Bronchial epithelial cell (primary cell): ENCODE data around the gene NDUFA6. TPM values are rescaled to one million over a fixed set of nuclear protein-coding genes. Genes with fewer than 3 reads are reported as not detected.
"Not testable (repeated sequence)": the region's sequence is repeated elsewhere in the genome, so short reads cannot be mapped to it uniquely, and the experiment has no call there.

Source experiments
- DNase-seq: peaks from one replicate; pipeline ENCODE4 v3.0.0-alpha.2; 2010; ENCODE audit warnings: low read depth
- FAIRE-seq: peaks from 2 replicates; lab custom pipeline; 2011; peaks lifted over from hg19 to GRCh38; lab: Jason Lieb, UNC
- H3K27me3 ChIP-seq: 2 replicates; pipeline ENCODE4 v1.5.1; 2011; ENCODE audit warnings: low read length; ENCODE audit not compliant: control insufficient read depth, insufficient read depth
- H3K36me3 ChIP-seq: 2 replicates; pipeline ENCODE4 v1.5.1; 2011; ENCODE audit warnings: low read length; ENCODE audit not compliant: control insufficient read depth, insufficient read depth
- H3K4me3 ChIP-seq: 2 replicates; pipeline ENCODE4 v1.5.1; 2011; ENCODE audit warnings: mild to moderate bottlenecking, low read depth, low read length, control low read depth
- CTCF ChIP-seq: IDR thresholded peaks from 2 replicates; pipeline ENCODE4 v1.5.1; 2011; ENCODE audit warnings: mild to moderate bottlenecking, moderate library complexity, low read length, control low read depth, inconsistent platforms; ENCODE audit not compliant: insufficient read depth, severe bottlenecking
- total RNA-seq: library from RNA; depleted of rRNA; stranded (reverse); fragments of >200 nt; gene quantifications from 2 replicates; pipeline ENCODE4 v1.2.1, GENCODE V29; 2014

NDUFA6 gene
- total RNA-seq, 1 donor from 2014 or later: 64.8 TPM

- Histone ChIP-seq H3K4me3 (no peak overlapping the region), H3K36me3 (peaks cover 4% of the 10 kb centered on the region), H3K27me3 (no peaks in the 10 kb centered on the region)
- TF ChIP-seq CTCF: no peak
- no peak for DNase-seq
- no peak for FAIRE-seq
These were observed 17.8 kb downstream of the NDUFA6 start for GRCh38 chr22:42072606-42073330.

- not testable (repeated sequence) for FAIRE-seq, DNase-seq
- H3K4me3 ChIP-seq: peak overlapping the region; percentile 47
These were observed 19.1 kb downstream of the NDUFA6 start for GRCh38 chr22:42071508-42071907.

GRCh38 chr22:42070517-42071422, 19.8 kb downstream of the NDUFA6 start, which contains the start of gene NAGA:
NAGA (minus strand) TSS chr22:42070812; CDS start chr22:42070297, 515 bp downstream.
- peak; percentile 91 for DNase-seq
- H3K36me3 ChIP-seq: peaks cover 11% of the 10 kb centered on the region
- TF ChIP-seq CTCF: no peak
- no peaks in the 10 kb centered on the region for H3K27me3 ChIP-seq
- peak within 1 kb of the TSS; percentile 47 for H3K4me3 ChIP-seq
- FAIRE-seq: peak; percentile 40

More at GRCh38 chr22:42071508-42071907, 19.1 kb downstream of the NDUFA6 start:
- H3K36me3 ChIP-seq, H3K27me3 ChIP-seq: not testable (repeated sequence)

- no peak for TF ChIP-seq CTCF
- Histone ChIP-seq H3K36me3 (peaks cover 12% of the 10 kb centered on the region), H3K27me3 (no peaks in the 10 kb centered on the region), H3K4me3 (peak overlapping the region; percentile 47)
- FAIRE-seq (no peak), DNase-seq (no peak)
These were observed 20.6 kb downstream of the NDUFA6 start for GRCh38 chr22:42069801-42070516.

- no peak for TF ChIP-seq CTCF
- no peak overlapping the region for H3K4me3 ChIP-seq
- peaks cover 12% of the 10 kb centered on the region for H3K36me3 ChIP-seq
- FAIRE-seq (no peak), DNase-seq (no peak)
- H3K27me3 ChIP-seq: no peaks in the 10 kb centered on the region
These were observed 22.3 kb downstream of the NDUFA6 start for GRCh38 chr22:42068291-42068690.
